ENCODE measurements around the gene AKAP13.

DNA sequence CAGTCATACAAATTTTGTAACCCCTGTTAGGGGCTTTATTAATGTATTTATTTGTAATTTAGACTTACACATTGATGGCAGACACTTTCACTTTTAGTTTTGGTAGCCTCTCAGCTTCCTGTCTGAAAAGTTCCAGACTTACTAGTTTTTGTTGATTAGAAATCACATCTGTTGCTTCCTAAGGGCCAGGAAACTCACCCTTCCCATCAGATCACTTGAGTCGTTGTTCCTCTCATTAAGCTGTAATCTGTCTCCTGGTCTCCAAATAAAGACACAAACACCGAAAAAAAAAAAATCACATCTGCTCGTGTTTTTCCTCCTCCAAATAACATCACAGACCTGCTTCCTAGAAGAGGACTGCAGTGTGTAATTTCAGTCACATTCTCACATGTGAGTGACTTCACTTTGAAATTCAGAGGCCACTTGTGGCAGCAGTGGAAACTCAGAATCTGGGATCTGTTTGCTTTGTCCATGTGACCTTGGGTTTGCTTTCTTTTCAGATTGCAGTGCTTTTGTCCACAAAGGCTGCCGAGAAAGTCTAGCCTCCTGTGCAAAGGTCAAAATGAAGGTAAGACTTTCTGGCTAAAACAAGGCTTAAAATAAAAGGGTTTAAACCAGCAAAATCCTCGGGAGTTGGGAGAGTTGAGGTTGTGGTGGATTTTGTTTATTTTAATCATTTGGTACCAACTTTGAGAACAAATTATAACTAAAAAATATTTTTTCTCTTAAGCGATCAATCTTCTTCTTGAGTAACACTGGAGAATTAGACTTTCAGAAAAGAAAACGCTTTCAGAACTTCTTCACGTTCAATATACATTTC, 327.3 kb downstream of the AKAP13 start:
- TF ChIP-seq, protein P1, sequence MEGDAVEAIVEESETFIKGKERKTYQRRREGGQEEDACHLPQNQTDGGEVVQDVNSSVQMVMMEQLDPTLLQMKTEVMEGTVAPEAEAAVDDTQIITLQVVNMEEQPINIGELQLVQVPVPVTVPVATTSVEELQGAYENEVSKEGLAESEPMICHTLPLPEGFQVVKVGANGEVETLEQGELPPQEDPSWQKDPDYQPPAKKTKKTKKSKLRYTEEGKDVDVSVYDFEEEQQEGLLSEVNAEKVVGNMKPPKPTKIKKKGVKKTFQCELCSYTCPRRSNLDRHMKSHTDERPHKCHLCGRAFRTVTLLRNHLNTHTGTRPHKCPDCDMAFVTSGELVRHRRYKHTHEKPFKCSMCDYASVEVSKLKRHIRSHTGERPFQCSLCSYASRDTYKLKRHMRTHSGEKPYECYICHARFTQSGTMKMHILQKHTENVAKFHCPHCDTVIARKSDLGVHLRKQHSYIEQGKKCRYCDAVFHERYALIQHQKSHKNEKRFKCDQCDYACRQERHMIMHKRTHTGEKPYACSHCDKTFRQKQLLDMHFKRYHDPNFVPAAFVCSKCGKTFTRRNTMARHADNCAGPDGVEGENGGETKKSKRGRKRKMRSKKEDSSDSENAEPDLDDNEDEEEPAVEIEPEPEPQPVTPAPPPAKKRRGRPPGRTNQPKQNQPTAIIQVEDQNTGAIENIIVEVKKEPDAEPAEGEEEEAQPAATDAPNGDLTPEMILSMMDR (tag by site-specific recombination; IDR thresholded peaks at IDR 0.05) = no peak
- TF ChIP-seq ZNF501 (tag by site-specific recombination; IDR thresholded peaks at IDR 0.05) = no peak
- no peak for TF ChIP-seq ZBTB7A (tag by site-specific recombination; IDR thresholded peaks at IDR 0.05; ENCODE audit: low read depth)
- TF ChIP-seq, protein P2, sequence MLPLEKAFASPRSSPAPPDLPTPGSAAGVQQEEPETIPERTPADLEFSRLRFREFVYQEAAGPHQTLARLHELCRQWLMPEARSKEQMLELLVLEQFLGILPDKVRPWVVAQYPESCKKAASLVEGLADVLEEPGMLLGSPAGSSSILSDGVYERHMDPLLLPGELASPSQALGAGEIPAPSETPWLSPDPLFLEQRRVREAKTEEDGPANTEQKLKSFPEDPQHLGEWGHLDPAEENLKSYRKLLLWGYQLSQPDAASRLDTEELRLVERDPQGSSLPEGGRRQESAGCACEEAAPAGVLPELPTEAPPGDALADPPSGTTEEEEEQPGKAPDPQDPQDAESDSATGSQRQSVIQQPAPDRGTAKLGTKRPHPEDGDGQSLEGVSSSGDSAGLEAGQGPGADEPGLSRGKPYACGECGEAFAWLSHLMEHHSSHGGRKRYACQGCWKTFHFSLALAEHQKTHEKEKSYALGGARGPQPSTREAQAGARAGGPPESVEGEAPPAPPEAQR (tag by site-specific recombination; IDR thresholded peaks at IDR 0.05) = no peak
- TF ChIP-seq ZBTB8A (tag by site-specific recombination; IDR thresholded peaks at IDR 0.05) = no peak
- TF ChIP-seq, protein P3, sequence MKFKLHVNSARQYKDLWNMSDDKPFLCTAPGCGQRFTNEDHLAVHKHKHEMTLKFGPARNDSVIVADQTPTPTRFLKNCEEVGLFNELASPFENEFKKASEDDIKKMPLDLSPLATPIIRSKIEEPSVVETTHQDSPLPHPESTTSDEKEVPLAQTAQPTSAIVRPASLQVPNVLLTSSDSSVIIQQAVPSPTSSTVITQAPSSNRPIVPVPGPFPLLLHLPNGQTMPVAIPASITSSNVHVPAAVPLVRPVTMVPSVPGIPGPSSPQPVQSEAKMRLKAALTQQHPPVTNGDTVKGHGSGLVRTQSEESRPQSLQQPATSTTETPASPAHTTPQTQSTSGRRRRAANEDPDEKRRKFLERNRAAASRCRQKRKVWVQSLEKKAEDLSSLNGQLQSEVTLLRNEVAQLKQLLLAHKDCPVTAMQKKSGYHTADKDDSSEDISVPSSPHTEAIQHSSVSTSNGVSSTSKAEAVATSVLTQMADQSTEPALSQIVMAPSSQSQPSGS (tag by site-specific recombination; IDR thresholded peaks at IDR 0.05; ENCODE audit: low read depth) = no peak
- TF ChIP-seq, protein P4, sequence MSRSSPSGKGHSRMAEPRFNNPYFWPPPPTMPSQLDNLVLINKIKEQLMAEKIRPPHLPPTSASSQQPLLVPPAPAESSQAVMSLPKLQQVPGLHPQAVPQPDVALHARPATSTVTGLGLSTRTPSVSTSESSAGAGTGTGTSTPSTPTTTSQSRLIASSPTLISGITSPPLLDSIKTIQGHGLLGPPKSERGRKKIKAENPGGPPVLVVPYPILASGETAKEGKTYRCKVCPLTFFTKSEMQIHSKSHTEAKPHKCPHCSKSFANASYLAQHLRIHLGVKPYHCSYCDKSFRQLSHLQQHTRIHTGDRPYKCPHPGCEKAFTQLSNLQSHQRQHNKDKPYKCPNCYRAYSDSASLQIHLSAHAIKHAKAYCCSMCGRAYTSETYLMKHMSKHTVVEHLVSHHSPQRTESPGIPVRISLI (tag by site-specific recombination; IDR thresholded peaks at IDR 0.05) = no peak
- TF ChIP-seq ZNF670 (tag by site-specific recombination; IDR thresholded peaks at IDR 0.05; ENCODE audit: low read depth) = no peak
- TF ChIP-seq MYNN (tag by site-specific recombination; IDR thresholded peaks at IDR 0.05; ENCODE audit: borderline replicate concordance) = no peak
- TF ChIP-seq ZNF544 (tag by site-specific recombination; IDR thresholded peaks at IDR 0.05) = no peak
- no peak for TF ChIP-seq ZNF747 (tag by site-specific recombination; IDR thresholded peaks at IDR 0.05)

Data from HEK293 (cell line).